Kidney epithelial cell (primary cell): Measurements from ENCODE around the gene RANBP1. TPM values are rescaled to one million over a fixed set of nuclear protein-coding genes. Genes with fewer than 3 reads are reported as not detected.

Source experiments
- DNase-seq: peaks from one replicate; pipeline ENCODE4 v3.0.0-alpha.2; 2010; ENCODE audit warnings: low read depth
- H3K27me3 ChIP-seq: 2 replicates; pipeline ENCODE4 v1.6.0; 2011; ENCODE audit warnings: low read length; ENCODE audit not compliant: control insufficient read depth, insufficient read depth
- H3K36me3 ChIP-seq: 2 replicates; pipeline ENCODE4 v1.5.1; 2011; ENCODE audit warnings: low read length; ENCODE audit not compliant: control insufficient read depth, insufficient read depth
- H3K4me3 ChIP-seq: 2 replicates; pipeline ENCODE4 v1.5.1; 2011; ENCODE audit warnings: low read depth, mild to moderate bottlenecking, control low read depth, low read length
- CTCF ChIP-seq: IDR thresholded peaks from 2 replicates; pipeline ENCODE4 v1.5.1; 2011; ENCODE audit warnings: mild to moderate bottlenecking, moderate library complexity, low read length, control low read depth, inconsistent platforms; ENCODE audit not compliant: insufficient read depth, poor library complexity, severe bottlenecking
- total RNA-seq: library from RNA; depleted of rRNA; stranded (reverse); fragments of >200 nt; gene quantifications from 2 replicates; pipeline ENCODE4 v1.2.3, GENCODE V29; 2015

Gene RANBP1
- total RNA-seq, 1 donor from 2014 or later = 360 TPM

GRCh38 chr22:20109411-20110358 lies 6.2 kb upstream of the RANBP1 start:
- Histone ChIP-seq H3K4me3 (no peak overlapping the region), H3K36me3 (peaks cover 10% of the 10 kb centered on the region), H3K27me3 (no peaks in the 10 kb centered on the region)
- TF ChIP-seq CTCF = no peak
- no peak for DNase-seq

- TF ChIP-seq CTCF = no peak
- DNase-seq = no peak
- Histone ChIP-seq H3K36me3 (peaks cover 12% of the 10 kb centered on the region), H3K27me3 (no peaks in the 10 kb centered on the region), H3K4me3 (no peak overlapping the region)
Measured at GRCh38 chr22:20110359-20110985, 5.4 kb upstream of the RANBP1 start.

- no peak for DNase-seq
- H3K36me3 ChIP-seq = peaks cover 8% of the 10 kb centered on the region
Measured at GRCh38 chr22:20111045-20111688, 4.7 kb upstream of the RANBP1 start.

GRCh38 chr22:20111689-20112622 lies 3.9 kb upstream of the RANBP1 start:
- no peaks in the 10 kb centered on the region for H3K27me3 ChIP-seq
- peaks cover 7% of the 10 kb centered on the region for H3K36me3 ChIP-seq
- no peak for TF ChIP-seq CTCF
- DNase-seq = no peak
- no peak overlapping the region for H3K4me3 ChIP-seq

More at GRCh38 chr22:20111045-20111688, 4.7 kb upstream of the RANBP1 start:
- Histone ChIP-seq H3K4me3 (no peak overlapping the region), H3K27me3 (no peaks in the 10 kb centered on the region)
- TF ChIP-seq CTCF = peak; percentile 58
